PC-3 (cell line): ENCODE results near the gene IL5RA.

Experiments
- EZH2phosphoT487 ChIP-seq: fragments of 300-600 bp; sonication (generic); IDR thresholded peaks from 2 replicates; pipeline ENCODE4 v1.6.1; 2018; ENCODE audit warnings: mild to moderate bottlenecking, antibody characterized with exemption, low read length, borderline replicate concordance
- TF ChIP-seq, protein P1 (sequence below): fragments of 300-600 bp; sonication (generic); conservative IDR thresholded peaks from 2 replicates; pipeline ENCODE4 v1.5.1; 2017; ENCODE audit warnings: antibody characterized with exemption, low read depth, mild to moderate bottlenecking, low read length

DNA sequence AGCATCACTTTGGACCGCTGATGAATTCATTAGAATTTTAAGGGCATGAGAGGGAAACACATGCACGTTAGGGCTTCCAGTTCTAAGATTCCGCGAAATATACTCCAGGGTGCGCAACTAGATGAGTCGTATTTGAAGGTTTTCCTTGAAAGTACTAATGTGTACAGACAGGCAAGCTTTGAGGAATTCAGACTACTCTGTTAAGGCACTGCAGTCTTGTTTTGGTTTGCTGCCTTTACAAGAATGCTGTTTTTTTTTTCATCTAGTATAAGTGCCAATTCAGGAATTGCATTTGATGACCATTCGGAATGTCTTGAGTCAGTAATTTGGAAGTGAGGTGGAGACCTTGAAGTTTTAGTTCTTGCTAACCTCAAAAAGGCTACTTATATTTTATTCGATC, 35.7 kb upstream of the IL5RA start:
- TF ChIP-seq, protein P1, sequence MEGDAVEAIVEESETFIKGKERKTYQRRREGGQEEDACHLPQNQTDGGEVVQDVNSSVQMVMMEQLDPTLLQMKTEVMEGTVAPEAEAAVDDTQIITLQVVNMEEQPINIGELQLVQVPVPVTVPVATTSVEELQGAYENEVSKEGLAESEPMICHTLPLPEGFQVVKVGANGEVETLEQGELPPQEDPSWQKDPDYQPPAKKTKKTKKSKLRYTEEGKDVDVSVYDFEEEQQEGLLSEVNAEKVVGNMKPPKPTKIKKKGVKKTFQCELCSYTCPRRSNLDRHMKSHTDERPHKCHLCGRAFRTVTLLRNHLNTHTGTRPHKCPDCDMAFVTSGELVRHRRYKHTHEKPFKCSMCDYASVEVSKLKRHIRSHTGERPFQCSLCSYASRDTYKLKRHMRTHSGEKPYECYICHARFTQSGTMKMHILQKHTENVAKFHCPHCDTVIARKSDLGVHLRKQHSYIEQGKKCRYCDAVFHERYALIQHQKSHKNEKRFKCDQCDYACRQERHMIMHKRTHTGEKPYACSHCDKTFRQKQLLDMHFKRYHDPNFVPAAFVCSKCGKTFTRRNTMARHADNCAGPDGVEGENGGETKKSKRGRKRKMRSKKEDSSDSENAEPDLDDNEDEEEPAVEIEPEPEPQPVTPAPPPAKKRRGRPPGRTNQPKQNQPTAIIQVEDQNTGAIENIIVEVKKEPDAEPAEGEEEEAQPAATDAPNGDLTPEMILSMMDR = no peak
- TF ChIP-seq EZH2phosphoT487 = no peak
